ENCODE measurements around the gene VAT1L.

Gene VAT1L

DNA sequence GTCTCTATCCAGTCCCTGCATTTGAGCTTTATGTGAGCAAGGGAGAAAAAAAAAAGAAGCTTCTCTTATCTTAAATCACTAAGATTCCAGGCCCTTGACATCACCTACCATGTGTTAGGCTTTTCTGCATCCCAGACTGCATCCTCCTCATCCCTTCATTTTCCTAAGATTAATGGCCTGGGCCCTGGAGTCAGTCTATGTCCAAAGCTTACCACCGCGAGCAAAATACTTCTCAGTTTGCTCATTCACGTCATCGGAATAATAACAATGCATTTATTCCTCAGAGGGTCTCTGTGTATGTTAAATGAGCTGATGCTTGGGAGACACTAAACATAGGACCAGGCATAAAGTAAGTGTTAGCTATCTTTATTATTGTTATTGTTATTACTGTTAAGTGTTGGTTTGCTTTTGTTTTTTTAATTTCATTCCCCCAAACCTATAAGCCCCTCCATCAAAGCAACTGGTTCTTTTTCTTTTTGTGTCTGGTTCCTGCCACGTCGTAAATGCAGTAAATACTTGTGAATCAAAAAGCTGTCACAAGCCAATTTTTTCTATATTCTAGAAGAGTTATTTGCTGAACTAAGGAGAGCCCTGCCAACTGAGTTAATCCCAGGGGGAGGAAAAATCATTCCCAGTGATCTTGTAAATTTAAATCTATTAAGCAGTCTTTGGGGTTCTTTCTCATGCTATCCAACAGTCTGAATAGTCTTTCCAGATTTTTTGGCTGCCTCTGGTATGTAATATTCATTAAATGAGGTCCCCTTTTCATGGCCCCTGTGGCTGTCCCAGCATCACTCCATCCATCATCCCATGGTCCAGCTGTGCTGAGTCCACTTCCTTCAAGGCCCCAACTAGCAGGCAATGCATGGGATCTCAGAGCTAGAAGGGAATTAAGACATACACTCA lies 46.5 kb downstream of the VAT1L start:
- peak overlapping the region; percentile 87 for H3K9ac ChIP-seq (ENCODE audit: low read length)
- peaks cover 26% of the 10 kb centered on the region for H3K4me1 ChIP-seq (ENCODE audit: control insufficient read depth, insufficient read depth, low read length)
- no peak overlapping the region; the same call in 1 of the 2 replicates for H3K4me3 ChIP-seq (ENCODE audit: low read depth, low read length)
- peaks cover 20% of the 10 kb centered on the region for H3K36me3 ChIP-seq (ENCODE audit: control insufficient read depth, insufficient read depth, low read length)
- H3K27me3 ChIP-seq (ENCODE audit: control insufficient read depth, insufficient read depth, low read length): no peaks in the 10 kb centered on the region
- peak overlapping the region; percentile 95 for H3K27ac ChIP-seq (ENCODE audit: low read depth, low read length)
- H3K9me3 ChIP-seq (ENCODE audit: control insufficient read depth, insufficient read depth, low read depth, low read length): no peaks in the 10 kb centered on the region

DNA sequence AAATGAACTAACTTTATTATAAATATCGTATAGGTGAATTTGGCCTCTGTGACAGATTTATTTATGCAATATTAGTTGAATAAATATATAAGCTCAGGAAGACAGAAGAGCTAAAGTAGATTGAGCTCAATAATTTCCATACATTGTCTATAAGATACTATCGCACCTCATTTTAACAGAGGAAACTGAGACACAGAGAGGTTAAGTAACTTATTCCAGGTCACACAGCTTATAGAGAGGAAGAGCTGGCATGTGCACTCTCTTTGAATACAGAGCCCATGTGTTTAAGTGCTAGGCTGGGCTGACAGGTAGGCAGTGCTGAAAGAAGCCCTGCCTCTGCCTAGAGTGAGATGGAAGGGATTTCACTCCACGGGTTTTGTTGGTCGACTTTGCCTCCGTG lies 48.4 kb downstream of the VAT1L start:
- H3K36me3 ChIP-seq (ENCODE audit: control insufficient read depth, insufficient read depth, low read length): peaks cover 15% of the 10 kb centered on the region
- H3K4me1 ChIP-seq (ENCODE audit: control insufficient read depth, insufficient read depth, low read length): peaks cover 26% of the 10 kb centered on the region
- no peak overlapping the region for H3K27ac ChIP-seq (ENCODE audit: low read depth, low read length)
- no peak overlapping the region for H3K9ac ChIP-seq (ENCODE audit: low read length)
- no peaks in the 10 kb centered on the region for H3K9me3 ChIP-seq (ENCODE audit: control insufficient read depth, insufficient read depth, low read depth, low read length)
- no peak overlapping the region for H3K4me3 ChIP-seq (ENCODE audit: low read depth, low read length)
- no peaks in the 10 kb centered on the region for H3K27me3 ChIP-seq (ENCODE audit: control insufficient read depth, insufficient read depth, low read length)

DNA sequence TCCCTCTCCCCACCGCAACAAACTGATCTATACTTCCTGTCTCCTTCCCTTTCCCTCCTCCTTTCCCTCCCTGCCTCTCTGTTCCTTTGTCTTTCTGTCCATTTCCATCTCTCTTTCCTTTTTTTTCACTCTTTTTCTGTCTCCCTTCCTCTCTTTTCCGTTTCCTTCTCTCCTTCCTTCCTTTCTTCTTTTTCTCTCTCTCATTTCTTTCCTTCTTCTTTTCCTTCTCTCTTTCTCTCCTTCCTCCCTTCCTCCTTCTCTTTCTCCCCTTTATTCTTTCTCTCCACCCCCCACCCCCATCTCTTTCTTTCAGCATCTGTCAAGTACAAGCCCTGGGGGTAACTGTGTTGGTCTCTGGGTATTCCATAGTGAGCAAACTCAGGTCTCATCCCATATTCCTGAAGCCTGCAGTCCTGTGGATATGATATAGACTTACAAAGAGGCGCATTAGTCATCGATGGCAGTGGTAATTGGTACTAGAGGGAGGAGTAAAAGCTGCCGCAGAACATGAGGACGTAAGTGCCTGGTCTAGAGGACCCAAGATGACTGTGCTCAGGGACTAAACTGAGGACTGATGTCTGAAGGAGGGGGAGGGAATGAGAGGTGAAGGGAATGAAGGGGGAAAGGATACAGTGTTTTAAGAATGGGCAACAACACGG lies 50.4 kb downstream of the VAT1L start:
- H3K4me1 ChIP-seq (ENCODE audit: control insufficient read depth, insufficient read depth, low read length): peaks cover 20% of the 10 kb centered on the region
- H3K4me3 ChIP-seq (ENCODE audit: low read depth, low read length): no peak overlapping the region
- H3K27ac ChIP-seq (ENCODE audit: low read depth, low read length): no peak overlapping the region
- H3K36me3 ChIP-seq (ENCODE audit: control insufficient read depth, insufficient read depth, low read length): peaks cover 3% of the 10 kb centered on the region; the same call in 1 of the 2 replicates
- H3K9me3 ChIP-seq (ENCODE audit: control insufficient read depth, insufficient read depth, low read depth, low read length): no peaks in the 10 kb centered on the region
- no peaks in the 10 kb centered on the region for H3K27me3 ChIP-seq (ENCODE audit: control insufficient read depth, insufficient read depth, low read length)
- no peak overlapping the region for H3K9ac ChIP-seq (ENCODE audit: low read length)

DNA sequence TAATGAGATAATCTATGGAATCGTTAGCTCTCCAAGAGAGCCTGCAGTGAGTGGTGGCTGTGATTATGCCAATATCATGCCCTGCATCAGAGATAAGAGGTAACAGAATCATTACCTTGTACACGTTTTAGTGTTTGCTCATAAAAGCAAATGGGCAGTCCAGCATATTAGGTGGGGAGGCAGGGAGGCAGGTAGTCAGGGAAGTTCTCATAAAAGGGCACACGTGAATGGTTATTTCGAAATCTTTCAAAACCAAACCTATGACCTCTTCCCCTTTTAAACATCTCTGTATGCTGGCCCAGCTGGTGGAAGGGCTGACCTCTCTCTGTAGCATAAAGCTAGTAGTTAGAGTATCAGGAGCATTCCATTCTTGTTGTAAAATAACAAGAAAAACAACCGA lies 51.7 kb downstream of the VAT1L start:
- no peak overlapping the region for H3K27ac ChIP-seq (ENCODE audit: low read depth, low read length)
- peaks cover 3% of the 10 kb centered on the region; the same call in 1 of the 2 replicates for H3K36me3 ChIP-seq (ENCODE audit: control insufficient read depth, insufficient read depth, low read length)
- H3K9me3 ChIP-seq (ENCODE audit: control insufficient read depth, insufficient read depth, low read depth, low read length): no peaks in the 10 kb centered on the region
- H3K4me3 ChIP-seq (ENCODE audit: low read depth, low read length): no peak overlapping the region
- peaks cover 8% of the 10 kb centered on the region; the same call in 1 of the 2 replicates for H3K4me1 ChIP-seq (ENCODE audit: control insufficient read depth, insufficient read depth, low read length)
- no peak overlapping the region for H3K9ac ChIP-seq (ENCODE audit: low read length)
- no peaks in the 10 kb centered on the region for H3K27me3 ChIP-seq (ENCODE audit: control insufficient read depth, insufficient read depth, low read length)

DNA sequence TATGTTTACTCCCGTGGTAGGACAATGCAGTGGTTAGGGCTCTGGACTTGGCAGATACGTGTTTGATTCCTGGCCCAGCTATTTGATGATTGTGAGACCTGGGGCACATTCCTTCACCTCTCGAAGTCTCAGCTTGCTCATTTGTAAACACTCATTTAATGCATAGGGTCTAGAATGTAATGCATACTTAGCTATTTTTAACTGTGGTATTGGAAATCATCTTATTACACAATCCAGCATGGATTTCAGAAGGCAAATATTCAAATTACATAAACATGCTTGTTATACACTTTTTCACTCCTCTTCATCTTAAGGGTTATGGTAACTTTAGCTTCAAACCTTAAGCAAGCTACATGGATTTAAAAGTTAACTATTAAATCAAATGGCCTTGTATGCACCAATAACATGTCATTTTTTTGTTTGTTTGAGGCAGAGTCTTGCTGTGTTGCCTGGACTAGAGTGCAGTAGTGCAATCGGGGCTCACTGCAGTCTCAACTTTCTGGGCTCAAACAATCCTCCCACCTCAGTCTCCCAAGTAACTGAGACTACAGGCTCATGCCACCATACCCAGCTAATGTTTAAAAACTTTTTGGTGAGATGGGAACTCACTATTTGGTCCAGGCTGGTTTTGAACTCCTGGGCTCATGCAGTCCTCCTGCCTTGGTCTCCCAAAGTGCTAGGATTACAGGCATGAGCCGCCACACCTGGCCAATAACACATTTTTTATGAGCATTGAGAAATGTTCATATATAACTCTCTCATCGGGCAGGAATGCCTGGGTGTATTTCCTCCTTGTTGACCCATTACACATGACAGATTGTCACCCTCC lies 52.5 kb downstream of the VAT1L start:
- Histone ChIP-seq H3K27me3 (ENCODE audit: control insufficient read depth, insufficient read depth, low read length) (no peaks in the 10 kb centered on the region), H3K4me3 (ENCODE audit: low read depth, low read length) (no peak overlapping the region), H3K4me1 (ENCODE audit: control insufficient read depth, insufficient read depth, low read length) (peaks cover 8% of the 10 kb centered on the region; the same call in 1 of the 2 replicates), H3K36me3 (ENCODE audit: control insufficient read depth, insufficient read depth, low read length) (peaks cover 3% of the 10 kb centered on the region; the same call in 1 of the 2 replicates), H3K9me3 (ENCODE audit: control insufficient read depth, insufficient read depth, low read depth, low read length) (no peaks in the 10 kb centered on the region), H3K27ac (ENCODE audit: low read depth, low read length) (no peak overlapping the region), H3K9ac (ENCODE audit: low read length) (no peak overlapping the region)

DNA sequence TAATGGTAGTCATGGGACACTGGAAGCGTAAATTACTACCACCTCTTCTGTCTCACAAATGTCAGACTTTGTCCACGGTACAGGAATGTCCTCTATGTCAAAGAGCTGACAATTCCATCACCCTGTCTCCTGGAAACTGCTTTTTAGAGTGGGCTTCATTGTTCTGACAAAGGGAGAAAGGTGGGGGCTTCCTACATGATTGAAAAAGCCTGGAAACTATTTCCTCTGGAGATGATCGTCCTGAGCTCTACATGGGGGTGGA lies 53.1 kb downstream of the VAT1L start:
- Histone ChIP-seq H3K4me1 (ENCODE audit: control insufficient read depth, insufficient read depth, low read length) (peaks cover 8% of the 10 kb centered on the region; the same call in 1 of the 2 replicates), H3K27me3 (ENCODE audit: control insufficient read depth, insufficient read depth, low read length) (no peaks in the 10 kb centered on the region), H3K4me3 (ENCODE audit: low read depth, low read length) (no peak overlapping the region), H3K27ac (ENCODE audit: low read depth, low read length) (no peak overlapping the region), H3K36me3 (ENCODE audit: control insufficient read depth, insufficient read depth, low read length) (peaks cover 3% of the 10 kb centered on the region; the same call in 1 of the 2 replicates), H3K9me3 (ENCODE audit: control insufficient read depth, insufficient read depth, low read depth, low read length) (no peaks in the 10 kb centered on the region), H3K9ac (ENCODE audit: low read length) (no peak overlapping the region)

DNA sequence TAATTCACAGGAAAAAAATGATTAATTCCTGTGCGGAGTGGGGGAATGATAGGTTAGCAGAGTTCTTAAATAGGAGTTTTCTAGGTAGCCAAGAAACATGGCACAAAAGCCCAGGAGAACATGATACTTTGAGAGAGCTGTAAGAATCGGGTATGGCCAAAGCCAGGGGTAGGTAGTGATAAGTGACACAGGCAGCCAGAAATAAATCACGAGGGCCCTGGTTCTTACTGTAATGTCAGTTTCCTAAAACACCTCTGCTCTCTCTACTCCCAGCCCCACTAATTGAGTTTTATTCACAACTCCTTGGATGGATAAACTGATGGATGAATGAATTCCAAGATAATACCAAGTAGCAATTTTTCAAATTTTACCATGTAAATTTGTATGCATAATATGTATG lies 54.1 kb downstream of the VAT1L start:
- Histone ChIP-seq H3K9me3 (ENCODE audit: control insufficient read depth, insufficient read depth, low read depth, low read length) (no peaks in the 10 kb centered on the region), H3K4me3 (ENCODE audit: low read depth, low read length) (no peak overlapping the region), H3K36me3 (ENCODE audit: control insufficient read depth, insufficient read depth, low read length) (peaks cover 6% of the 10 kb centered on the region; the same call in 1 of the 2 replicates), H3K27ac (ENCODE audit: low read depth, low read length) (no peak overlapping the region), H3K27me3 (ENCODE audit: control insufficient read depth, insufficient read depth, low read length) (no peaks in the 10 kb centered on the region), H3K4me1 (ENCODE audit: control insufficient read depth, insufficient read depth, low read length) (peaks cover 8% of the 10 kb centered on the region; the same call in 1 of the 2 replicates), H3K9ac (ENCODE audit: low read length) (no peak overlapping the region)

DNA sequence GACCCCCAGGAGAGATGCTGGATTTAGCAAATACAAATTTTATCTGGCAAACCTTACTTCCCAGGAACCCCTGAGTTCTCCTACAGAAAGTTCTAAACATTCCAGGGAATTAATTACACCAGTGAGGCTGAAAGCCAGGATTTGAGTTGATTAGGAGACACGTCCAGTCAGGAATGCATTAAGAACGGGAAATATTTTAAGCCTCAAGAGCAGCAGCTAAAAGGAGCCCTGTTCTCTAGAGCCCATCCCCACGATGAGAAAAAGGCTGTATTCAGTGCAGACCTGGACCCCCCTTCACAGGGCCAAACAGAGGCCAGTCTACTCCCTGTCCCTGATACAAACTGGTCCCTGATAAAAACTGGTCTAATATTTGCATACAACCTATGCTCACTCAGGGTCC lies 55.0 kb downstream of the VAT1L start:
- no peaks in the 10 kb centered on the region for H3K27me3 ChIP-seq (ENCODE audit: control insufficient read depth, insufficient read depth, low read length)
- no peak overlapping the region for H3K4me3 ChIP-seq (ENCODE audit: low read depth, low read length)
- no peak overlapping the region for H3K9ac ChIP-seq (ENCODE audit: low read length)
- peaks cover 10% of the 10 kb centered on the region; the same call in 1 of the 2 replicates for H3K36me3 ChIP-seq (ENCODE audit: control insufficient read depth, insufficient read depth, low read length)
- H3K27ac ChIP-seq (ENCODE audit: low read depth, low read length): no peak overlapping the region
- H3K9me3 ChIP-seq (ENCODE audit: control insufficient read depth, insufficient read depth, low read depth, low read length): no peaks in the 10 kb centered on the region
- H3K4me1 ChIP-seq (ENCODE audit: control insufficient read depth, insufficient read depth, low read length): peaks cover 5% of the 10 kb centered on the region; the same call in 1 of the 2 replicates

DNA sequence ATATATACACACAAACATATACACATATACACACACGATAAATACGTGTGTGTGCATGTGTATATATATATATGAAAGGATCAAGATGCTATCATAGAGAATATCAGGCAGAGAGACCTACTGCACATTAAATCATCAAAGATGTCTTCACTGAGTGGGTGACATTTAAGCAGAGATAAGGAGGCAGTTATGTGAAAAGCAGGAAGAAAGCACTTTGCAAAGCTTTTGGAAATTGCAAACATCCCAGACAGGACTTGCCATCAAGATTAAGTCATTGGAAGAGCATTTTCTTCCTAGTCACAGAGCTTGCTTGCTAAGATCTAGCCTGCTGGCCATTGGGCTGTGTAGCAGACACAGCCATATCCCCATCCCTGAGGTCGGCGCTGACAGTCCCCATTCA lies 56.4 kb downstream of the VAT1L start:
- Histone ChIP-seq H3K4me1 (ENCODE audit: control insufficient read depth, insufficient read depth, low read length) (no peaks in the 10 kb centered on the region), H3K4me3 (ENCODE audit: low read depth, low read length) (no peak overlapping the region), H3K36me3 (ENCODE audit: control insufficient read depth, insufficient read depth, low read length) (peaks cover 11% of the 10 kb centered on the region; the same call in 1 of the 2 replicates), H3K9ac (ENCODE audit: low read length) (no peak overlapping the region), H3K27ac (ENCODE audit: low read depth, low read length) (no peak overlapping the region), H3K27me3 (ENCODE audit: control insufficient read depth, insufficient read depth, low read length) (no peaks in the 10 kb centered on the region), H3K9me3 (ENCODE audit: control insufficient read depth, insufficient read depth, low read depth, low read length) (no peaks in the 10 kb centered on the region)

DNA sequence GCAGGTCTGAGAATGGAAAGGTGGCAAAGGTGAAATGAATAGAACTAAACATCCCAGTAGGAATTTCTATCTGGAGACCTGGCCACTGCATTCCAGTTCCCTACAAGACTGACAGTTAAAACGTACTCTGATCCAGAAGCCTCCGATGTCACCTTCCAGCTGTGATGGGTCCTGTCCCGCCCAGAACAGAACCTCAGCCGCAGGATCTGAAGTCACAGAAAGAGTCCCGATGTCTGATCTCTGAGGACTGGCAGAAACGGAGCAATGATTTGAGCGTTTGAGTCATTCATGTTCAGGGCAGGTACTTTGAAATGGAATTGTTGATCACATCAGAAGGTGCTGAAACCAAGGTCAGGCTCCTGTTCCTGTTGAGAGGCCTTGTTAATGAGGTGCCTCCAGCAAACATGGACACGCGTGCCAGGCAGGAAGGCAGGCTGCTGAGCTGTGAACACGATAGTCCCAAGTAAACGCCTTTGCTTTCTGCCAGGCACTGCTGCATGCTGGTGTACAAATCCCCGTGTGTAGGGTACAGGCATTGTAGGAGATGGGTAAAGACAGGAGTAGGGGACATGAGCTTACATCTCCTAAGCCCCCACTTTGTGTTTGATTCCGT lies 61.4 kb downstream of the VAT1L start:
- no peaks in the 10 kb centered on the region for H3K9me3 ChIP-seq (ENCODE audit: control insufficient read depth, insufficient read depth, low read depth, low read length)
- peaks cover 15% of the 10 kb centered on the region; the same call in 1 of the 2 replicates for H3K36me3 ChIP-seq (ENCODE audit: control insufficient read depth, insufficient read depth, low read length)
- H3K27me3 ChIP-seq (ENCODE audit: control insufficient read depth, insufficient read depth, low read length): no peaks in the 10 kb centered on the region
- no peaks in the 10 kb centered on the region for H3K4me1 ChIP-seq (ENCODE audit: control insufficient read depth, insufficient read depth, low read length)
- H3K9ac ChIP-seq (ENCODE audit: low read length): no peak overlapping the region
- no peak overlapping the region for H3K27ac ChIP-seq (ENCODE audit: low read depth, low read length)
- no peak overlapping the region for H3K4me3 ChIP-seq (ENCODE audit: low read depth, low read length)
